Heart left ventricle (tissue), 16 donors: ENCODE measurements around the gene XYLT2. TPM values are rescaled to one million over a fixed set of nuclear protein-coding genes. Genes with fewer than 3 reads are reported as not detected.
"Not testable (repeated sequence)": the region's sequence is repeated elsewhere in the genome, so short reads cannot be mapped to it uniquely, and the experiment has no call there.

ENCODE experiments used
- ATAC-seq, 4 donors: fragments of 200-7000 bp; cut with Tn5 transposase; one replicate each; pipeline ENCODE4 v1.9.1; 2020 to 2022; ENCODE audit warnings: moderate library complexity in 4 of 4, mild to moderate bottlenecking in 3 of 4, moderate number of reproducible peaks in 1 of 4
- DNase-seq, 5 donors: peaks; one replicate each; pipeline ENCODE4 v3.0.0-alpha.2; 2020
- H3K27ac ChIP-seq, 12 donors: fragments of 200-600 bp; sonication (generic) in 4 of 12; one replicate each; pipeline versions ENCODE4 v1.5.0 to v1.8.0; 2016 to 2022; ENCODE audit warnings: mild to moderate bottlenecking in 2 of 12
- H3K27me3 ChIP-seq, 9 donors: fragments of 200-600 bp; sonication (generic) in 2 of 9; one replicate each; pipeline versions ENCODE4 v1.5.1 to v1.8.0; 2016 to 2022; ENCODE audit warnings: mild to moderate bottlenecking in 3 of 9
- H3K36me3 ChIP-seq, 9 donors: fragments of 200-600 bp; sonication (generic) in 2 of 9; one replicate each; pipeline versions ENCODE4 v1.5.0 to v1.8.0; 2018 to 2022; ENCODE audit warnings: mild to moderate bottlenecking in 2 of 9
- H3K4me1 ChIP-seq, 12 donors: fragments of 200-600 bp; sonication (generic) in 4 of 12; one replicate each; pipeline versions ENCODE4 v1.5.0 to v1.8.0; 2016 to 2022; ENCODE audit warnings: mild to moderate bottlenecking in 3 of 12
- H3K4me3 ChIP-seq, 12 donors: fragments of 200-600 bp; sonication (generic) in 4 of 12; one replicate each; pipeline versions ENCODE4 v1.5.0 to v1.8.0; 2017 to 2022; ENCODE audit warnings: mild to moderate bottlenecking in 9 of 12, moderate library complexity in 4 of 12
- H3K9me3 ChIP-seq, 12 donors: fragments of 200-600 bp; sonication (generic) in 4 of 12; one replicate each; pipeline versions ENCODE4 v1.5.0 to v1.8.0; 2016 to 2022; ENCODE audit warnings: mild to moderate bottlenecking in 1 of 12
- CTCF ChIP-seq, 12 donors: fragments of 200-600 bp; sonication (generic) in 4 of 12; IDR thresholded peaks; one replicate each; pipeline versions ENCODE4 v1.5.0 to v1.8.0; 2018 to 2022; ENCODE audit warnings: antibody characterized with exemption in 12 of 12, mild to moderate bottlenecking in 5 of 12
- POLR2A ChIP-seq, 2 donors: fragments of 450-650 bp; IDR thresholded peaks; one replicate each; pipeline ENCODE4 v1.6.1; 2017; ENCODE audit warnings: antibody characterized with exemption in 2 of 2, mild to moderate bottlenecking in 2 of 2, moderate library complexity in 2 of 2
- WGBS, 4 donors: extraction: QIAGEN DNeasy Blood & Tissue Kit in 2 of 4; methylation state at CpG; one replicate each; pipeline versions ENCODE4 v1.1.5 to v1.1.7; 2013 to 2018; 5-methylcytosine and 5-hydroxymethylcytosine counted together
- intact Hi-C, 10 donors: fragments of 100-400 bp; cut with DNase I; formaldehyde crosslinking; loops; one replicate each; pipeline versions ENCODE4 v1.11.1 to v1.14.2; 2022
- polyA plus RNA-seq, 2 donors: library from polyadenylated mRNA; stranded (reverse); fragments of 200-250 nt; gene quantifications; one replicate each; pipeline ENCODE4 v1.2.3, GENCODE V29; 2013
- total RNA-seq, 9 donors: library from RNA; depleted of rRNA in 2 of 9; stranded (reverse); fragments of >200 nt in 2 of 9; fragmentation: NEBNext Ultra II Directional in 3 of 9; extraction: Animal tissue kit (Norgen Biotek cat#: 25700) in 3 of 9; gene quantifications; one replicate each; pipeline versions ENCODE4 v1.1.0 to v1.2.4, GENCODE V29; 2016 to 2023
- donor health status: ischemic (EF 13 %, LVEDD 7.1; RV severe dilation, severe dysfunction).
- donor health status: healthy with polysubstance abuse.
- donor health status: DM: no; HTN: yes; CAD: no.
- donor health status: DM: no; HTN: no; CAD: no.
- donor health status: ischemic (EF 25% LVEDD 6.9; RV normal size, moderate dysfunction).
- donor health status: ischemic (EF 25% LVEDD 5.7; RV mildly dilated, moderate dysfunction).
- donor health status: healthy.
- donor health status: DM: yes; HTN: yes; CAD: no.
- donor health status: ischemic (EF 35%, LVEDD 5.7; RV mildly dilated, moderate dysfunction).
- donor health status: nonischemic (EF 11% LVEDD 7.7; RV severe dilation, severe dysfunction).
- donor health status: DM: yes; HTN: yes; CAD: no.
- donor health status: PGD.
- donor health status: ischemic (EF 29% LVEDD 5.4; RV normal size, mild dysfunction).
- donor health status: nonischemic (EF 23%, LVEDD 6.1; RV moderate dilation, normal function).

The XYLT2 gene
- total and polyA plus RNA-seq, 11 donors: 9.5 to 19.2 (median 13.3) TPM

GRCh38 chr17:50314456-50315011 lies 31.4 kb upstream of the XYLT2 start:
- Histone ChIP-seq H3K9me3 (no peaks in the 10 kb centered on the region), H3K4me3 (no peak overlapping the region), H3K4me1 (no peaks in the 10 kb centered on the region), H3K27me3 (peaks cover 0 to 21% (median 2%) of the 10 kb centered on the region in 9 donors), H3K27ac (no peak overlapping the region), H3K36me3 (no peaks in the 10 kb centered on the region)
- intact Hi-C loops: no loop called here
- ATAC-seq: no peak
- 77 to 92% (median 90%) methylated on average over 6 of the region's 6 CpGs for WGBS, 4 donors
- TF ChIP-seq POLR2A (IDR thresholded peaks at IDR 0.05) (no peak), CTCF (IDR thresholded peaks at IDR 0.05) (no peak)
- no peak for DNase-seq

GRCh38 chr17:50316016-50316587 lies 29.8 kb upstream of the XYLT2 start:
- H3K36me3 ChIP-seq: no peaks in the 10 kb centered on the region
- H3K27me3 ChIP-seq: peaks cover 0 to 14% (median 0%) of the 10 kb centered on the region in 9 donors
- intact Hi-C loops: no loop called here
- no peak overlapping the region for H3K27ac ChIP-seq
- TF ChIP-seq POLR2A (IDR thresholded peaks at IDR 0.05) (no peak), CTCF (IDR thresholded peaks at IDR 0.05) (no peak)
- H3K9me3 ChIP-seq: no peaks in the 10 kb centered on the region
- no peak overlapping the region for H3K4me3 ChIP-seq
- no peak for ATAC-seq
- DNase-seq: no peak
- 62 to 84% (median 74%) methylated on average over 3 of the region's 3 CpGs for WGBS, 4 donors
- H3K4me1 ChIP-seq: no peaks in the 10 kb centered on the region

GRCh38 chr17:50316660-50317059 lies 29.3 kb upstream of the XYLT2 start:
- intact Hi-C loops, H3K27me3 ChIP-seq, H3K9me3 ChIP-seq, H3K4me1 ChIP-seq, ATAC-seq, H3K36me3 ChIP-seq, DNase-seq, H3K27ac ChIP-seq, H3K4me3 ChIP-seq: not testable (repeated sequence)
- 95 to 98% (median 96%) methylated on average over 2 of the region's 2 CpGs for whole genome bisulfite sequencing, 4 donors

GRCh38 chr17:50317121-50317520 lies 28.8 kb upstream of the XYLT2 start:
- WGBS, 4 donors: 91 to 96% (median 93%) methylated on average over 2 of the region's 2 CpGs
- DNase-seq (no peak), ATAC-seq (no peak)
- Histone ChIP-seq H3K27me3 (peaks cover 0 to 7% (median 0%) of the 10 kb centered on the region in 9 donors), H3K27ac (no peak overlapping the region), H3K4me3 (no peak overlapping the region), H3K4me1 (no peaks in the 10 kb centered on the region), H3K9me3 (no peaks in the 10 kb centered on the region), H3K36me3 (no peaks in the 10 kb centered on the region)
- TF ChIP-seq POLR2A (IDR thresholded peaks at IDR 0.05): no peak
- TF ChIP-seq CTCF (IDR thresholded peaks at IDR 0.05): no peak
- intact Hi-C loops: no loop called here
